Measurements from ENCODE around the gene ATP5F1B.

ATP5F1B gene

GRCh38 chr12:56593909-56594621 lies 51.7 kb downstream of the ATP5F1B start:
- no peak overlapping the region for H3K27ac ChIP-seq (ENCODE audit: insufficient read depth, low read length, poor library complexity, severe bottlenecking)

GRCh38 chr12:56591961-56592360 lies 53.8 kb downstream of the ATP5F1B start:
- H3K27ac ChIP-seq (ENCODE audit: insufficient read depth, low read length, poor library complexity, severe bottlenecking), result no peak overlapping the region
- H3K9me3 ChIP-seq (ENCODE audit: control insufficient read depth, low read length), result no peaks in the 10 kb centered on the region
- H3K27me3 ChIP-seq (replicated peaks; ENCODE audit: control insufficient read depth, insufficient read depth, low read length, poor library complexity, severe bottlenecking), result no peaks in the 10 kb centered on the region
- H3K36me3 ChIP-seq (ENCODE audit: control insufficient read depth, insufficient read depth, low read length), result peaks cover 3% of the 10 kb centered on the region
- no peaks in the 10 kb centered on the region for H3K4me1 ChIP-seq (ENCODE audit: control insufficient read depth, insufficient read depth, low read length, poor library complexity, severe bottlenecking)
- no peak for DNase-seq
- H3K4me3 ChIP-seq (ENCODE audit: insufficient read depth, low read depth, low read length, poor library complexity, severe bottlenecking), result no peak overlapping the region

More at GRCh38 chr12:56593909-56594621, 51.7 kb downstream of the ATP5F1B start:
- no peaks in the 10 kb centered on the region for H3K4me1 ChIP-seq (ENCODE audit: control insufficient read depth, insufficient read depth, low read length, poor library complexity, severe bottlenecking)
- peak; percentile 30 to 43 (median 32) for DNase-seq
- H3K27me3 ChIP-seq (replicated peaks; ENCODE audit: control insufficient read depth, insufficient read depth, low read length, poor library complexity, severe bottlenecking), result no peaks in the 10 kb centered on the region
- no peaks in the 10 kb centered on the region for H3K9me3 ChIP-seq (ENCODE audit: control insufficient read depth, low read length)
- no peak overlapping the region for H3K4me3 ChIP-seq (ENCODE audit: insufficient read depth, low read depth, low read length, poor library complexity, severe bottlenecking)
- H3K36me3 ChIP-seq (ENCODE audit: control insufficient read depth, insufficient read depth, low read length), result peaks cover 24% of the 10 kb centered on the region

GRCh38 chr12:56591126-56591525 lies 54.7 kb downstream of the ATP5F1B start:
- H3K27ac ChIP-seq (ENCODE audit: insufficient read depth, low read length, poor library complexity, severe bottlenecking), result no peak overlapping the region
- H3K27me3 ChIP-seq (replicated peaks; ENCODE audit: control insufficient read depth, insufficient read depth, low read length, poor library complexity, severe bottlenecking), result no peaks in the 10 kb centered on the region
- H3K9me3 ChIP-seq (ENCODE audit: control insufficient read depth, low read length), result no peaks in the 10 kb centered on the region
- no peak overlapping the region for H3K4me3 ChIP-seq (ENCODE audit: insufficient read depth, low read depth, low read length, poor library complexity, severe bottlenecking)
- H3K36me3 ChIP-seq (ENCODE audit: control insufficient read depth, insufficient read depth, low read length), result no peaks in the 10 kb centered on the region
- no peak for DNase-seq
- no peaks in the 10 kb centered on the region for H3K4me1 ChIP-seq (ENCODE audit: control insufficient read depth, insufficient read depth, low read length, poor library complexity, severe bottlenecking)

GRCh38 chr12:56590237-56590830 lies 55.5 kb downstream of the ATP5F1B start:
- Histone ChIP-seq H3K4me3 (ENCODE audit: insufficient read depth, low read depth, low read length, poor library complexity, severe bottlenecking) (no peak overlapping the region), H3K27ac (ENCODE audit: insufficient read depth, low read length, poor library complexity, severe bottlenecking) (no peak overlapping the region), H3K36me3 (ENCODE audit: control insufficient read depth, insufficient read depth, low read length) (no peaks in the 10 kb centered on the region), H3K27me3 (replicated peaks; ENCODE audit: control insufficient read depth, insufficient read depth, low read length, poor library complexity, severe bottlenecking) (no peaks in the 10 kb centered on the region), H3K9me3 (ENCODE audit: control insufficient read depth, low read length) (no peaks in the 10 kb centered on the region), H3K4me1 (ENCODE audit: control insufficient read depth, insufficient read depth, low read length, poor library complexity, severe bottlenecking) (no peaks in the 10 kb centered on the region)
- DNase-seq, result no peak

- no peak overlapping the region for H3K4me3 ChIP-seq (ENCODE audit: insufficient read depth, low read depth, low read length, poor library complexity, severe bottlenecking)
- no peak for DNase-seq
- H3K9me3 ChIP-seq (ENCODE audit: control insufficient read depth, low read length), result no peaks in the 10 kb centered on the region
- no peaks in the 10 kb centered on the region for H3K27me3 ChIP-seq (replicated peaks; ENCODE audit: control insufficient read depth, insufficient read depth, low read length, poor library complexity, severe bottlenecking)
- no peaks in the 10 kb centered on the region for H3K4me1 ChIP-seq (ENCODE audit: control insufficient read depth, insufficient read depth, low read length, poor library complexity, severe bottlenecking)
- no peaks in the 10 kb centered on the region for H3K36me3 ChIP-seq (ENCODE audit: control insufficient read depth, insufficient read depth, low read length)
- H3K27ac ChIP-seq (ENCODE audit: insufficient read depth, low read length, poor library complexity, severe bottlenecking), result no peak overlapping the region
These were observed 56.0 kb downstream of the ATP5F1B start for GRCh38 chr12:56589783-56590182.
